ENCODE results near the gene KIF3A.

The KIF3A gene

DNA sequence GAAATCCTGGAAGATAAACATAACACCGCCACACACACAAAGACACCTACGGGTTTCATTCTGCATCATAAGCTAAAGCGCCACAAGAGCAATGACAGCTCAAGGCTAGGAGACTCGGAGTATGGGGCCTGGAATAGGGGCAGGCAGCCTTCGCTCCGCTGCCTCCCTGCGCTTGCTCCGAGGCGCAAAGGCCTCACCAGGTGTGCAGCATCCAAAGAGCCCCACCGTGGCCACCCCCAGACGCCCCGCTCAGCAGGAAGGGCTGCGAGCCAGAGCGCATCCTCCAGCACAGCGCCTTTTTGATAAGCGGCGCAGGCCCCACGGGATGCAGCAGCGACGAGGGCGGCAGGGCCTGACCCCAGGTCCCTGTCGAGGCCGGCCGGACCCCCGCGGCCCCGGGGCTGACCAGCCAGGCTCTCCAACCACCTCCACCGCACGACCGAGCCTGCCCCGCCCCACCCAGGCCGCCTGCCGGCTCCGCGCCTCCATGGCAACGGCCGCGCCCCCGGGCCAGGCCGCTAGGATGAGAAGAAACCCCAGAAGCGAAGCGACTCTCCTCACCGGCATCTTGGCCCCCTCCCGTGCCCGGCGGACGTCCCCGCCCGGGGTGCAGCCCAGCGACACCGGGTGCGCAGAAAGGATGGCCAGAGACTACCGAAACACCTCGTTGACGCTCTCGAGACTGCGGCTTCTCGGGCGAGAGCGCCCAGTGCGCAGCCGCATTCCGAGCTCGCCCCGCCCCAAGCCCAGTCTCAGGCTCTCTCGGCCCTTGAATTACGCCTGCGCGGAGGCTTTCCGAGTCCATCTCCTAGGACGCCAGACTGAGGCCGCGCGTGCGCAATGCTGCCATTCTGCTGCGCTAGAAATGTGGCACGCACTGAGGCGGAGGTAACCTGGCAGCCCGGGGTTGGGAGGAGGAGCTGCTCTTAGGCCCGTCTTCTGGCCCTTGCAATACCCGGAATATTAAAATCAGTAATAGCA is at the start of gene KIF3A:
Gene KIF3A (minus strand): TSS at position 694 of the 981 bp plus-strand sequence. CDS start 127 bp downstream, at position 567.
- peak; percentile 98 for DNase-seq

DNA sequence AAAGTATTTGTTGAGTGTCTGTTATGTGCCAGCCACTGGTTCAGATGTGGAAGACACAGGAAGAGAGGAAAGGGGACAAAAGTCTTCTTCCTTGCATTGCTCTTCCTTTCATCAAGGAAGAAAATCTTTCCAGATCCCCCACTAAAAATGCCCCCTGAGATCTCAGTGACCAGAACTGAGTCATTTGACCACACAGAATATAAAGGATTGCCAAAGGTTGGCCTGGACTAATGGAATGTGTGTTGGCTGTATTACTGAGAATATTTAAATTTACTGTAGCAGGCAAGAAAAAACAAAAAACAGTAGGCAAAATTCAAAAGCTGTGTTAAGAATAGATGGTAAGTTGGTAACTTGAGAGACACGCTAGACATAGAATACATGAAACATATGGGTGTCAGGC is 49.7 kb upstream of the KIF3A start:
- no peak for DNase-seq

DNA sequence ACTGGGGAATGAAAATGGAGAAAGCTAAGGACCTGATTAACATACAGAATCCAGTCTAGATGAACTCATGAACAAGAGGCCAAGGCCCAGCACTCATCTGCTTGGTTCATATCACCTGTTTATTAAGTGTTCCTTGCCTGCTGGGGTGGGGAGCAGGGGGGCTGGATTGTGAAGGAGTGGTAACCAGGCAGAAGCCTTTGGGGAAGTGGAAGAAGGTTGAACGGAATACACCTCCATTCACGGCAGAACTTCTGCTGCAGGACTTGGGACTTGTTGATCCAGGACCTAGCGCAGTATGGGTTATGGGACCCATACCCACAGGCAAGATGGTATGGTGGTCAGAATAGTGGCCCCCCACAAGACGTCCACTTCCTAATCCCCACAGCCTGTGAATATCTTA is 48.5 kb upstream of the KIF3A start:
- DNase-seq: no peak

DNA sequence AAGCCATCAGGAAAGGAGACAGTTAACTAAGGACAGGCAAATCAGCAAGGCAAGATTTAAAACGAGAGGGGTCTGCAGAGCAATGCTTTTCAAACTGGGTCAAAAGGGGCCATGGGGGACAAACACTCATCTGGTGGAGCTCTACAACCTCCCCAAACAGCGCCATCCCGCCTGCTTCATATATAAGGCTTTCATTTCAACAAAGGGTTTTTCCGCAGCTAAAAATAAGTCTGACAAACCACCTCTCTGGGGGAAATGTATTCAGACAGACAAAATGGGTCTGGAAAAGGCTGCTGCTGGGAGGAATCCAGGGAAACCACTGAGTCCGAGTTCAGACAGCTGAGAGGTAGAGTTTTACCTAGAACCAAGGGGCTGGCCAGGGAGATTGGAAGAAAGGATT is 48.0 kb upstream of the KIF3A start:
- DNase-seq: no peak

DNA sequence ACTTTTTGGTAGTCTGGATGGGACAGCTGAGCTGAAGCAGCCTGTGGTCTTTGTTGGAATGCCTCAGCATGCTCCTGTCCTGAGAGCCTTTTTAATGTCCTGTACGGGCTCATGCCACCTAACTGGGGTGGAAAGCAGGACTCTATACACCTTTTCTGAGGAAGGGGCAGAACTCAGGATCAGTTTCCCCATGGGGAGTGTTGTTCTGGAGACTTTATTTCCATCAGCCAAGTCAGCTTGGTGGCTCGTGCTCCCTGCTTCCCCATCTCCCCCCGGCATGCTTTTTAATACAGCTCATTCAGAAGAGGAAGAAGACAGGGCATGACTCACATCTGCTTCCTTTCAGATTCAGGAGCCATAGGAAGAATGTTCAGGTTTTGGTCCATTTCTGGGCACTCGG is 44.8 kb upstream of the KIF3A start:
- no peak for DNase-seq

DNA sequence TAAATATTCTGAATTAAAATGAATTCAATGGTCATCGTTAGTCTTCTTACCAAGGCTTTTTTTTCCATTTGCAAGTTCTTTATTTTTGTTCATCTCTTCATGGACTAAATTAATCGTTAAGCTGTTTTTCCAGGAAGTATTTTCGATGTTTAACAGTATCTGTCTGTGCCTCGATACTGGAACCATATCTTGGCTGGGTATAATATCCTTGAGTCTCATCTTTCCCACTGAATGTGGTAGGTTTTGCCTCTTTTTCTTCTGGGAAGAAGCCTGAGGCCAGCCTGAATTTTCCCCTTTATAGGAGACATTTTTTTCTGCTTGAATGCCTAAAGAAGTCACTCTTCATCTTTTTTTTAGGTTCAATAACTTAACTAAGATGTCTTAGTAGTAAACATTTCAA is 43.7 kb upstream of the KIF3A start:
- DNase-seq: no peak

DNA sequence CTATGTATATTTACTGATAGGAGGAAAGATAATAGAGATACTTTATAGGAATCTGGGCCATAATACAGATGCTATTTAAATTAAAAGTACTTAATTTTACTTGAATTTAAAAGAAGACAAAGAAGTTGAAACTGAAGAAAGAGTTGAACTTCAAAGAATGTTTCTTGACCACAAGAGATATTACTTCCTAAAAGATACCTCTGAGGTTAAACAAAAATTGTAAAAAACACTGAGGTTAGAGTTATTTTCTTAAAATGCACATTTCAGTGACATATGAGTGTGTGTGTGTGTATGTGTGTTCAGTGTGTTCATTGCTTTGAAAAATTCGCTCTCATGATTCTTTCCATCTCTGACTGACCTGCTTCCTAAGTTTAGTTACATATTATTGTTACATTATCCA is 43.2 kb upstream of the KIF3A start:
- DNase-seq: no peak

DNA sequence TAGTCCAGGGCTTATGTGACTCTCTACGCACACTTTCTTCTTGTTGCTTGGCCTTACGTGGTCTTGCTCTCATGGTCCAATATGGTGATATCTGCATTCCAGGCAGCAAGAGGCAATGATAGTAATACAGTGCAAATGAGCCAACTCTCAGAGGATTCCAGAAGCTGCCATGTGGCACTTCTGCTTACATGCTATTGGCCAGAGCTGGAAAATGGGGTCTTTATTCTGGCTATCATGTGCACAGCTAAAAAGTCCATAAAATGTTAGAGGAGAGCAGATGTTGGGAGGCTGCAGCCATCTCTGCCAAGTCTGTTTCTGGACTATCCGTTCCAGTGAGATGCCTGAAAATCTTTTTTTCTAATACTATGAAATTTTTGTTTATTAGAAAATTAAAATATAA is 42.6 kb upstream of the KIF3A start:
- DNase-seq: no peak

DNA sequence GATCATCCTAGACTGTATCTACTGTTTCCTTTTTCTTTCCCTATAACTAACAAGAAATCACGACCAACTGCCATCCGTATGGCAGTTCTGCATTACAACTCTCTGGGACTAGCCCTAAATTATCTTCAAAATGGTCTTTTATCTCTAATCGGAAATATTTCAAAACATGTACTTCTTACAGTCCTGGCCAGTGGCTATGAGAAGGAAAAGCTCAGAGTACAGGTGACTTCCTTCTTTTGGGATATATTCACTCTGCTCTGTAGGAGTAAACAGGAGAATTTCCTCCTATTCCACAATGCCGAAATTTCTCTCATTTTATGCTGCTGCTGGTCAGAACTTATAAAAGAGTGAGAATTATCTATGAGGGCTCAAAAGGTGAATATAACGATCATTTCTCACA is 41.5 kb upstream of the KIF3A start:
- DNase-seq: no peak

DNA sequence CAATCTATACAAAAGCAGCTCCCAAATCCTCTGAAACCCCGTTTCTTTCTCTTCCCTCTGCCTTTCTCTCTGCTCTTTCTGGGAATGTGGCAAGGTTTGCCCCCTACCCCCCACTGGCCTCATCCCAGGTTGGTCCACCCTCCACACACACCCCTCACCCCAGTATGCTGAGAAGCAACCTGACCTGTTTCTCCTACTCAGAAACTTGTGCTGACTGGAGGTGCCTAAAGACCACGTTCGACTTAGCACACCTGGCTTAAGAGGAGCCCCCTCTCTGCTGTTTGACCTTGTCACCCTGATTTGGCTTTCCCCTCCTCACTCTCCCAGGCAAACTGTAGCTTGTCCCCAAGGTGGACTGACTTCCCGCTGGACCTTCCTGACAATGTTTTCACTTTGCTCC is 40.8 kb upstream of the KIF3A start:
- DNase-seq: no peak

DNA sequence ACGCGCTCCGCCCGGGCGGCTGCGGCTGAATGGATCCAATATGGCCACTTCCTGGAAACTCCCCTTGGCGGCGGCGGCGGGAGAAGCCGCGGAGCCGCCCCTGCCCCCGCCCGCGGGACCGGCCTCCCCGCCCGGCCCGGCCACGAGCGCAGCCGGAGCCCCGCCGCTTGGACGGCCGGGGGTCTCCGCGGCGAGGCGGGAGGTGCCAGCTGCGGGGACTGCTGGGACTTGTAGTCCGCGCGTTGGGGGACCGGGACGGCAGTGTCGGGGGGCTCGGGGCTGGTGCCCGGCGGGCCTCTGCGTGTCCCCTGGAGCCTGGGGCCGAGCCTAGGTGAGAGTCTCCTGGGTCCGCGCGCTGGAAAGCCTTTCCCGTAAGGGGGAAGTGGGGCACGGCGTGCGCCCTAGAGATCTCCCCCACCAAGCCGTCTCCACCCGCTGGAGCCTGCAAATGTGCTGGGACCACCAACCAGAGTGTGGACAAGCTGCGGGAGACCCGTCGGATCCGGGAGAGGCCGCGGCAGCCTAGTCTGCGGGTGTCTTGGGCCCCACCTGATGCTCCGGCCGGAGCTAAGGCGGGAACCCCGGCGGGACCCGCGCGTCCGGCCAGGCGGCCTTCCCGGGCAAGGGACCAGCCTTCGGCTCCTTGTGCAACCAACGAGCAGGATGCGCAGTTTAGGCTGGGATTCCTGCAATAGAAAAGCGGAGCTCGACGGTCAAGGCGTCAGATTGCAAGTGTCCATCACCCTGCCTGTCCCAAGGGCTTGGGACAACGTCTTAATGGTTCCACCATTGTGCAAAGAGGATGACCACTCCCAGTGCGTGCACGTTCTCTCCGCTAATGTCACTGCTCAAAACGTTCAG is 40.1 kb upstream of the KIF3A start, which contains the start of gene SEPTIN8:
Gene SEPTIN8 (minus strand): TSS at position 31 of the 861 bp plus-strand sequence. CDS start 102 bp downstream, outside the sequence.
- peak; percentile 56 for DNase-seq

DNA sequence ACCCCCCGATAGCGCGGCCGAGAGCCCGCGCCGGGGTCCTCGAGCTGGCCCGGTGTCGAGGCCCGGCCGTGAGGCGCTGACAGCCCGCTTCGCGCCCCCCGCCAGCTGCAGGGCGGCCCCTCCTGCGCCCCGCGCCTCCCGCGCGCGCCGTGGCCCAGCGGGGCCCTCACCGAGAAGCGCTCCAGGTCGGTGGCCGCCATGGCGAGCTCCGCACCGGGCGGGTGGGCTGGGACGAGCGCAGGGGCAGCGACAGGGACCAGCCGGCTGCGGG is 39.5 kb upstream of the KIF3A start:
- no peak for DNase-seq

DNA sequence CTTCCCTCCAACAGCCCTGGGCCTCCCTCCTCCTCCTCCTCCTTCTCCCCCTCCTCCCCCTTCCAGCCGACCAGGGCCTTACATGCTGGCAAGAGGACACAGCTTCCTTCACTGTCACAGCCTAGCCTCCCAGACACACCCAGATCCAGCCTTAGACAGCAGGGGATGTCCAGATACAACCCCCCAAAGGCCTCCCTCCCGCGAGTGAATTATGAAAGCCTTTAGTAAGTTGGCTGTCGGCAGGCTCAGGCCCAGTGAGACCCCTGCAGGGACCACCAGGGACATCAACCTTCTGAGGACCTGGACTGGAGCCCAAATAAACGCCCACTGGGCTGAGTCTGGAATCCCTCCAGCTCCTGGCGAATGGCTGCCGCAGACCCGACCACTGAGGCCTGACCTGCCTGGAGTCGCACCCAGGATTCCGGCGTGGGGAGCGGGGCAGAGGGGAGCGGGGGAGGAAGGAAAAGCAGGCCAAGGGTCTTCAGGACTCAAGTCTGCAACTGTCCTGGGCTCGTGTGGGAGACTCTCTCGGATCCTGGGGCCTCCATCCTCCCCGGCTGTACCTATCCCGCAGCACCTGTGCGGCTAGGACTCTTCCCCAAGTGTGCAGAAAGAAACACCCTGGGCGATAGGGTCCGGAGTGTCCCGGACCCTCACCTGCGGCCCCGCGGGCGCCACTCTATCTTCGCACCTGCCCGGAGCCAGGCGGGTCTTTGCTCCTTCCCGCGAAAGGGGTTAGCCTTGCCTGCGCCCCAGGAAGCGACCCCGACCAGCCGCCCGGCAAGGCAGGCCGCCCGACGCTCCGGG is 39.0 kb upstream of the KIF3A start:
- DNase-seq: no peak

DNA sequence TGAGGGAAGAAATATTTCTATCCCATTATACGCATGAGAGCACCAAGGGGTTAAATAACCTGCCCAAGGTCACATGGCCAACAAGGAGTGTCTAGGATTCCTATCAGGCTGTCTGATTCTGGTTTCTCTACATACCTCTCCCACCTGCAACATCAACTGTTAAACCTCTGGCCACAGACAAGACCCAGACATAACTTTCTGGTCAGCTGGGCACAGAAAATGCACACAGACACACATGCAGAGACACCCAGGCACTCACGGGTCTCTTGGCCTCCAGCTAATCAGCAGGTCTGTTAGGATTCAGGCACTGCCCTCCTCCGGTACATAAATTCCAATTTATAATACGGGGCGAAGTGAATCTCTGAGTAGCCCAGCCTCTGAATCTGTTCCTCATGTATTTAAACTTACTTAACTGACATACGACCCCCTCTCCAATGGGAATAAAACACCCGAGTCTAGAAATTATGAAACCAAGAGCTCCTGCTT is 38.2 kb upstream of the KIF3A start:
- no peak for DNase-seq

DNA sequence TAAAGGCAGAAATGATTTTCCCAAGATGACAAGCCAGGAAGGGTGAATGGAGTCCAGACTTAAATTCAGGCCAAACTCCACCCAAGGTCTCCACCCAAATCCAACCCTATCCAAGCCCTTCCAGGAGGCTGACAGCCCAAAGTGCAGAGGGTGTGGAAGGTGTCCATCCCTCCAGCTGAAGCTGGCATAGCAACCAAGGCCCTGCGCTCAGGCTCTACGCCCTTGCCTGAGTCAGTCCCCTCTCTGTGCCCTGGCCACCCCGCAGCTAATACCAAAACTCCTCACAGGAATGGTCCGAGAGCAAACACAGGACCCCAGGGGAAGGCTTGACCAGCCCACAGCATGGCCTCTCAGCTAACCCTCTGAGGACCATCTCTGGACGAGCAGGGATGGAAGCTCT is 37.5 kb upstream of the KIF3A start:
- no peak for DNase-seq

DNA sequence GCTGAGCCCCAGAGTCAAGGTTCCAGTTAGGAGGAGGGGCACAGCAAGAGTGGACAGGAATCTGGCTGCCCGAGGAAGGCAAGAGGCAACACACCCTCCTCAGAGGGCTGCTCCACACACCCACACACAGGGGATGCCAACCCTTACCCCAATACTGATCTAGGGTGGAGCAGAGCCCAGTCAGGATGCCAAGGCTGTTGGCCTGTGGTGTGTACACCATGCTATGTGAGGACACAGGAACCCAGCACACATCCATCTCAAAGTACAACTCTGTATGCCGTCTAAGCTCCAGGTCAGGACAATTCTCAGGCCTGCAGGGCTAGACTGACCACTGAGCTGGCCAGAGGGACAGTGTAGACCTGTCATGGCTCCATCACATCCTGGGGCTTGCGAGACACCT is 37.1 kb upstream of the KIF3A start:
- DNase-seq: no peak

DNA sequence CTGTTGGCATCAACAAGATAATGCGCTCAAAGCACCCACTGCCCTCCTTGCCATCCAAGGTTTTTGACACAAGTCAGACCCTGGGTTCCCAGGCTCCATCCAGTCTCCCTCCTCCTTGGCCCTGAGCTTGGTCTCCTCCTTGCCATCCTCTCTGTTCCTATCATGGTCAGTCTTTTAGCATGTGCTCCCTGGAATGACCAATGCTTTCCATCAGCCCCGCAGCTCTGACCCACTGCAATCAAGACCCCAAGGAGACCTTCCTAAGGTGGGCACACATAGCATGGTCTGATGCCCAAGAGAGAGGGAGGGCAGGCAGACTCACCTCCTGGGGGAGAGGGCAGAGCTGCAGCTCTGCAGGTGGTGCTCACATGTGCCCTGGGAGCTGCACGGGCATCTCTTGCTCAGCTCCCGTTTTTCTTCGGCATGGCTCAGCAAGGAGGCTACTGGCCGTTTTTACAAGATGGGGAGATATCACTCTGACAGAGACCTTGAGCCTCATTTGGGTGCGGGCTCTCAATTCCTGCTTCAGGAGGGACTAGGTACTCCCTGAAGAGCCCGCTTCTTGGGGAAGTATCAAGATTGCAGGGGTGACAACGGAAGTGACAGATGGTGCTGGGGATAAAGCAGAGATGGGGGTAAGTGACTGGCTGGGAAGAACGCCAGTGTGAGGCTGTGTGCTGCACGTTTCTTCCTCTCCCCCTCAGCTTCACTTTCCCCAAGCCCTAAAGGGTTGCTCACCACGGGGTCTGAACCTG is 36.4 kb upstream of the KIF3A start:
- no peak for DNase-seq

DNA sequence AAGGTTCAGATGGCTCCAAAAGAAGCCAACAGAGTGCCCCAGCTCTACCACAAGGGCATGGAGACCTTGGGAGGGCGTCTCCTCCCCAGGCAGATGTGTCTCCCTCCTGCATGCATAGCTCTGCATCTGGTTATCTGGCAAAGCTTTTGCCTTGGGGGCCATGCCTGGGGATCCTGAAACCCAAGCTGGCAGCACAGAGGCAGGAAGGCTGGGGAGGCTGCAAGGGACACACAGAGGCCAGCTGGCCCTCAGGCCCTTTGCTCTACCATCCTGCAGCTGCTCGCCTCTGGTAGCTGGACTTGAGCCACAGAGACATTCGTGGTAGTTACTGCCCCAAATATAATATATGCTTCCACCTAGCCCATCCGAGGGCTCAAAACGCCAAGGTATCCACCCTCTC is 35.8 kb upstream of the KIF3A start:
- no peak for DNase-seq

DNA sequence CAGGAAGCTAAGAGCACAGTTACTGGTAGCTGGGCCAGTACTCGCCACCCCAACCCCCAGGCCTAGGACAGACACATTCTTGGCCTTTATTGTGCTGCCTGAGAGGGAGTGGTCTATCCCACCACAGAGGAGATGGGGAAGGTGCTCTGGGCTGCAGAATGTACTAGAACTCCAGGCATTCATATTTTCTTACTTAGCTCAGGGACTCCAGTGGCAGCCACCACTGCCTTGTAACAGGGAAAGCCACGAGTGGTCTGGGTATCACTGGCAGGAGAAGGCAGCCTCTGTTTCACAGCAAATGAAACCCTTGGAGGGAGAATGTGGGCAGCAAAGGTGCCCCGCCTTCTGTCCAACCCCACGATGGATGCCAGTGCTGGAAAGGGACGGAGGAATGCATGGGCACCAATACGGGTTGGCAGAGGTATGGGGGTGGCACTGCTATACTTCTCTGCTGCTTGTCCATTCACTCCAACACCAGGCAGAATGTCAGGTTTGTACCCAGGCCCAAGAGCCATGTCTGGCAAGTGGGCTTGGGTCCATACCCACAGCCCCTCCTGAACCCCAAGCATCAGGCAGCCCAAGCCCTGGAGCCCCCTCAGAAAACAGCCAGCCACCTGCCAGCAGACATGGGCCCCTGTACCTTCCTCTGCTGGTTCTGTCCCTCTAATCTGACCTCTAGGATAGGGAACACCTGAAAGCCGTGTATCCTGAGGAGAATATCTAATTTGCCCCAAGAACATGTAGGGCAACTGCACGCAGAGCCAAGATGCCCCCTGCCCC is 35.1 kb upstream of the KIF3A start:
- no peak for DNase-seq

DNA sequence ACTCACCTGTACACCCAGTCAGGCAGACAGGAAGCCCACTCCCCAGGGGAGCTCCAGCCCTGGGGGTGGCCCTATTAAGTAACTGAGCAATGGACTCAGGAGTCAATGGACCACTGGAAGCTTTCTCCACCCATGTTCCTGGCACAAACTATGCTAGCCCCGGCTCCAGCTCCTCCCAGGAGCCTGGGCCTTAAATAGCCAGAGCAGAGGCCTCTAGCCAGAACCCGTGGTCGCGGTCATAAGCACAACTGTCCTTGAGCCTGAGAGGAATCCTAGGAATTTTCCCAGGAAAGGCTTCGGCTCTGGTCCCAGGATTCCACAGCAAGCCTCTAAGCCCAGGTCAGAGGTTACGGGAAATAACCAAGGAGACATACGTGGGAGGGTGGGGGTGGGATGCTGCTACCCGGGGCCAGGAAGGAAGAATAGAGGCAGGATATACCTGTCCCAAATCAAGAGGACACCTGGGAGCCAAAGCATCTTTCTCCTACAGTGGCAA is 34.2 kb upstream of the KIF3A start:
- DNase-seq: no peak

DNA sequence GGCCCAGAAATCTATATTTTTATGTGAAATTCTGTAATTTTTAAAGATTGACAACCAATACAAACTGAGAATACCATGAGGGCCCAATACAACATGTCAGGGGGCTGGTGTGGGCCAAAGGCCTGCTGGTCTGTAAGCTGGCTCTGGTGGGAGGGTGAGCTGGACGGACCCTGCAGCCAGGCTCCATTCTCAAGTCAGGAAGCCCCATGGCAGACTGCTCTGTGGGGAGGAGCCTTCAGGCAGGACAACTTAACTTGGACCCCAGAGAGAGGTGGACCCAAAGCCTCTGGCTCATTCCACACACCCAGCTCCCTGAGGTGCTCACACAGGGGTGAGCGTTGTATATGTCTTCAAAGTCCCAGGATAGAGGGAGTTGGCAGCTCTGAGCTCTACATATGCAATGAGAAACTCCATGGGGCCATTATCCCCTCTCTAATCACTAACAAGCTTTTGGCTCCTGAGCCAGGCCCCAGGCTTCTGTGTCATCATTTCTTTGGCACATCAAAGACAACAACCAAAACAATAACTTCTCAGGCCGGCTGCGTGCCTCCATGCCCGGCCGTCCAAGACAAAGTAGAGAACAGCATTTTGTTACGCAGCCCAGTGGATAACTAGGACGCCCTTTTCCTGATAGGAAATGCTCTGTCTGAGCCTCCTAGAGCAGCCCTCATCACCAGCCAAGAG is 33.3 kb upstream of the KIF3A start:
- DNase-seq: no peak
